Left renal cortex interstitium (tissue), 4 donors: ENCODE results near the gene RNU6-1. TPM values are rescaled to one million over a fixed set of nuclear protein-coding genes. Genes with fewer than 3 reads are reported as not detected.

Source experiments
- DNase-seq, 4 donors: peaks; one replicate each; pipeline ENCODE4 v3.0.0-alpha.2; 2013; ENCODE audit warnings: low read depth in 4 of 4, low spot score in 2 of 4, missing footprints in 1 of 4
- polyA plus RNA-seq, 4 donors: library from polyadenylated mRNA; unstranded; fragments of 120-200 nt; gene quantifications; one replicate each; pipeline ENCODE4 v1.2.1, GENCODE V29; 2013; ENCODE audit not compliant: insufficient read length in 4 of 4

RNU6-1 gene
- polyA plus RNA-seq, 4 donors: not detected

GRCh38 chr15:67859331-67859946, 19.6 kb upstream of the RNU6-1 start:
- no peak for DNase-seq

DNA sequence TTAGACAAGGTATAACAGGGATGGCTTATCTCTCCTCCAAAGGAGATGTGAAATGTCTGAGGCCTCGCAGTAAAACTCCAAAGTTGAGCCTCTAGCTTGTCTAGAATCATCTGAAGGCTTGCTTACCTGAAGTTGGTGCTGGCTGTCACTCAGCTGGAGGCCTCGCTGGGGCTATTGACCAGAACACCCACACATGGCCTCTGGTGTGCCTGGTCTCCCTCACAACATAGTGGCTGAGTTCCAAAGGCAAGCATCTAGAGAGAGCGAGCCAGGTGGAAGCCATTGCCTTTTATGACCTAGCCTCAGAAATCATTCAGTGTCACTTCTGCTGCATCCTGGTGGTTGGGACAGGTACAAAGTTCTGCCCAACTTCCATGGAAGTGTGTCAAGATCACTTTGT, 17.4 kb upstream of the RNU6-1 start:
- no peak for DNase-seq

GRCh38 chr15:67855842-67856241, 16.0 kb upstream of the RNU6-1 start:
- DNase-seq: no peak

DNA sequence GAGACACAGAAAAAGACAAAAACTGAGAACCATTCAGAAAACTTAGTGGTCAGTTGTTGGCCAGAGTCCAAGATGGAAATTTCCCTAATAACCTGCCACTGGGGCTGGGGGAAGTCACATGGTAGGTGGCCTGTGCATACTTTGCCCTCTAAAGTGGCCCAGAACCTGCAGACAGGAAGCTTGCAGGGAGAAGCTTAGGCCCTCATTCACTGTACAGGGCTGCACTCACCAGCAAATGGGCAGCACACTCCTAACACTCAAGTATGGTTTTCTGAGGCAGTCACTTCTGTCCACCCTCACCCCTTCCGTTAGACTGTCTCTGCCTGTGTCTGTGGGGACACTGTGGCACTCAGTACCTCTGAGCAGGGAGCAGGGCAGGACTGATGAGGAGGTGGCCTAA, 14.5 kb upstream of the RNU6-1 start:
- DNase-seq: no peak

GRCh38 chr15:67853454-67853853, 13.6 kb upstream of the RNU6-1 start:
- DNase-seq: no peak

DNA sequence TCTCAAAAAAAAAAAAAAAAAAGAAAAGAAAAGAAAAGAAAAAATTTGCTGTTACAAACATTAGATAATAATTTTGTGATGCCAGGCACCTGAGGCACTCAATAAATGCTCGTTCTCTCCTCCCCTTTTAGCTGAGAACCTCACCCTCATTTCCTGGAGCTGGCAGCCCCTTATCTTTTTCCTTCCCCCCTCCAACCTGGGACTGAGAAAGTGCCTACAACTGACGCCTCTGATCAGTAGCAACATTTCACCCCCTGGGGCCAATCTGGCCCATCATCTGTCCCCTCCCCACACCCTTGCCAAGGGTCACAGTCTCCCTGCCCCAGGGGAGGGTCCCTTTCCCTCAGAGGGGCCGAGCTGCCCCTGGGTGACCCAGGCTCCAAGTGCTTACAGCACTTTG, 12.6 kb upstream of the RNU6-1 start:
- no peak for DNase-seq

DNA sequence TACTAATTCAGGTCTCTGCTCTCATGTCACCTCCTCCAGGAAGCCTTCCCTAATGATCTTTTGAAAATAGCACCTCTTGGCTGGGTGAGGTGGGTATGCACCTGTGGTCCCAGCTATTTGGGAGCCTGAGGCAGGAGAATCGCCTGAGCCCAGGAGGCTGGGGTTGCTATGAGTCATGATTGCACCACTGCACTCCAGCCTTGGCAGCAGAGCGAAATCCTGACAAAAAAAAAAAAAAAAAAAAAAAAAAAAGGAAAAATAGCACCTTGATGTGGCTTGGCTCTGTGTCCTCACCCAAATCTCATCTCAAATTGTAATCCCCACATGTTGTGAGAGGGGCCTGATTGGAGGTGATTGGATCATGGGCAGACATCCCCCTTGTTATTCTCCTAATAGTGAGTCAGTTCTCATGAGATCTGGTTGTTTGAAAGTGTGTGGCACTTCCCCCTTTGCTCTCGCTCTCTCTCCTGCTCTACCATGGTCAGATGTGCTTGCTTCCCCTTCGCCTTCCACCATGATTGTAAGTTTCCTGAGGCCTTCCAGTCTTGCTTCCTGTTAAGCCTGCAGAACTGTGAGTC, 11.2 kb upstream of the RNU6-1 start:
- DNase-seq: no peak

- no peak for DNase-seq
These were observed 10.5 kb upstream of the RNU6-1 start for GRCh38 chr15:67850336-67850735.

DNA sequence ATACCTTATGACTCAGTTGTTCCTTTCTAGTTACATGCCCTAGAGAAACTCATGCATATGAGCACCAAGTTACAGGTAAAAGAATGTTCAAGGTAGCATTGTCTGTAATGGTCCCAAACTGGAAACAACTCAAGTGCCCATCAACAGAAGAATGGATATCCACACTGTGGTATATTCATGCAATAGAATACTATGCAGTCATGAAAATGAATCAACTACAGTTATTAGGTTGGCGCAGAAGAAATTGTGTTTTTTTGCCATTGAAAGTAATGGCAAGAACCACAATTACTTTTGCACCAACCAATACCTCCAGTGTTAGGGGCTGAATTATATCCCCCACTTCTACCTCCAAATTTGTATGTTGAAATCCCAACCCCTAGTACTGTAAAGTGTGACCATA, 9.7 kb upstream of the RNU6-1 start:
- no peak for DNase-seq

GRCh38 chr15:67845974-67846373, 6.1 kb upstream of the RNU6-1 start:
- no peak for DNase-seq

DNA sequence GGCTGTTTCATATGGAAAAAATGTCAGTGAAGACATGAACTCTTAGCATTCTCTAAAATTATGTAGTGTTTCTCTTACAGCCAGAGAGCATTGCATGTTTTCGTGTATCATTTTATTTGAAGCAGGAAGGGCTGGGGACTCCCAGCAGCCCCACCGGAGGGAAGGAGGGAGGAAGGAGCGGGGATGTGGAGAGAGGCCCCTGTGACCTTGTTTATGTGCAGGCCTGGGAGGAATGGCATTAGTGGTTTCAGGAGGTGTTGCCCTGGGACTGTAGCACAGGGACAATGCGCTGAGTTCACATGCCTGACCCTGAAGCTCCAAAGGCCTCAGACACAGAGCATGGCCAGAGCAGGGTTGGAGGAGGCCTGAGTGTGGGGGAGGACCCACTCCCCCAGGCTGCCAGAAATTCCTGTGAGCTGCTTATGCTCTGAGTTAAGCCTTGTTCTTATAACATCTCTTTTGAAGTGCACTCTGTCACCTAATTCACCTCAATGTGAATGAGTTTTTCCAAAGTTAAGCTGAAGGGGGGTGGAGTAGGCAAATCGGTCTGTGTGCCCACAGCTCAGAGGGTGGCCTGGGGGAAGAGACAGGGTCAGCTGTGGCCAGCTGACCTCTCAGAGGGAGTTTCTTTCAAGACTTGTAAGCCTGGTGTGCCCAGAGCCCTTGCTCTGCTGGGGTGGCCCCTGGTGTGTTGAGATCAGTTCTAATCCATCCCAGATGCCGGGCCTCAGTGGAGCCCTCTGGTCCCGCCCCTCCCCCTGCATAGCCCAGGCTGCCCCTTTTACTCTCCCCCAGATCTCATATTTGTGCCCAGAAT, 3.9 kb upstream of the RNU6-1 start:
- DNase-seq: no peak

DNA sequence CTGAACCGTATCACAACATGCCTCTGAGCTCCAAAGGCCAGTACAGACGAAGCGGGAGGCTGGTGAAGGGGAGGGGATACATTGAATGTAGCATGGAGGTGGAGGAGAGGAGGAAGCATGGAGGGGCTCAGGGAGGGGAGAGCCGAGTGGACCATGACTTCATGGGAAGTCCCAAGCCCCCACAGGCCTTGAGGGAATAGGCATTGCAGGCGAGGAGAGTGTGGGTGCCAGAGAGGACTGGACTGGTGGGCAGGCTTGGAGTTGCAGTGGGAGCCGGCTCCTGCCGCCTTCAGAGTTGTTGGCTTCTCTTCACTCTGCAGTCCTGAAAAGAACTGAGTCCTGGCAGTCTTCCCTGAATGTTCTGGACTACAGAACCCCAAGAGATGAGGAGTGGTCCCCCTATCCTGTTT, 3.3 kb upstream of the RNU6-1 start:
- DNase-seq: no peak

DNA sequence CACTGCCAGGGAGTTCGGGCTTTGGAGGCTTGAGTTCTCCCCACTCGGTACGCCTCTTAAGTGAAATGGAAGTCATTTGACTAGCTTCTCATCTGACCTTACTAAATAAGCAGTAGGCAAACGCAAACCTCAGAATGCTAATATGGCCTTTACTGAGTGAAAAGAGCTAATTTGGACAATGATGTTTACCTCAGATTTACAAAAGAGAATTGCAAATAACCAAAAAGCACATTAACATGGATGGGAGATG, 1.6 kb upstream of the RNU6-1 start:
- DNase-seq: no peak

GRCh38 chr15:67840749-67841512, 1.1 kb upstream of the RNU6-1 start:
- DNase-seq: no peak

- DNase-seq: no peak
These were observed 331 bp downstream of the RNU6-1 start for GRCh38 chr15:67839499-67839928.

DNA sequence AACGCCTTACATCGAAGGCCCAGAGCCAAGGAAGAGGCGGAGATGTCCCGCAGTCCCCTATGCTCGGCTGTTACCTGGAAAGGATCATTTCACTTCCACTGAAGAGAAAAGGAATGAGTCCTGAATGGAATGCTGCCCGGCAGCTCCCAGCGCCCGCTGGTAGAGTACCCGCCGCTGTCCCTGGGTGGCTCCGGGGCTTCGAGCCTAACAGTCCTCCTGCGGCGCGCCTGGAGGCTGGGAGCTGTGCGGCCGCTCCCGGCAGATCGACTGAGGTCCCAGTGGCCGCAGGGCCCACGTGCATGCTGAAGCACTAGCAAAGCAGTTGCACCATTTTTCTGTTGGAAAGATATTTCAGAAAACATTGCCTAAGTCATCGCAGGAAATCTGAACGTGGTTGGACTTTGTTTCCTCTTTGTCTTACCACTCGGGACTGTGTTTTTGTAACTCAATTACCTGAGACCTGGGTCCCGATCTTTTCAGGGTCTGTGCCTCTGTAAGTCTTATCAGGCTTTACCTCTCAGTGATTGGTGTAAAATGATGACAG, 984 bp downstream of the RNU6-1 start:
- no peak for DNase-seq

GRCh38 chr15:67836955-67837354, 2.9 kb downstream of the RNU6-1 start:
- no peak for DNase-seq

GRCh38 chr15:67836477-67836876, 3.4 kb downstream of the RNU6-1 start:
- no peak for DNase-seq

- DNase-seq: no peak
These were observed 3.8 kb downstream of the RNU6-1 start for GRCh38 chr15:67836134-67836455.

DNA sequence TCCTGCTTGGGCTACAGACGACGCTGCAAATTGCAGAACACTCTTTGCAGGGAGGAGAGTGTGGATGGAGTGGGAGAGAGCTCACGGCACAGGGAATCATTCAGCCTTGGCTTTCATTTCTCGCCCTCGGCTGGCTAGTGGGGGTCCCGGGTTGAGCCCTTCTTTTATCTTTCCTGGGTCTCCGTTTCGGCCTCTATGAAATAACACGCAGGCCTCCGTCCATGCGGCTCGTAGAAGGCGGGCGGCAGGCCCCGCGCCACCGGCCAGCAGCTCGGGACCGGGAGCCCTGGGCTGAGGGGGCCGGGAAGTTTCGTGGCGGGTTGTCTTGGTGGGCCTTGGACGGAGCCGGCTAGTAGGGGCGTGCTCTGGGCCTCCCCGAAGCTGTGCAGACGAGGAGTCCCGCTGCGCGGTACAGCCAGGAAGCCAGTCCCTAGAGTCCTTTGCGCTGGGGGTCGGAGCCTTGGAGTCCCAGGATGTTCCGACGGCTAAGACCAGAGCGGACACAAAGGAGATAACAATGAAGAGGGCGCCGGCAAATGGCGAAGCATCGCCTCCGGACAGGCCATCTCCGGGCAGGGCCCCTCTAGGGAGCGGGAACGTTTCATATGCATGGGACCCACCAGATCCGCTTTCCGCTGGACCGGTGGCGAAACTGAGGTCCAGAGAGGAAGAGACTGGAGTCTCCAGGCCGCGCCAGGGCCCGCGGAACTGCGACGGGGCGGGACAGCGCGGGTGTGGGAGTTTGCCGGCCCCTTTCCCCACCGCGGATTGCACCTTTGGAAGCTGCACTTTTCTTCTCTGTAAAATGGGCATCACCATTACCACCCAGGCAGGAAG, 4.3 kb downstream of the RNU6-1 start:
- no peak for DNase-seq
